HCT116 (cell line): Measurements from ENCODE around the gene BRK1. TPM values are rescaled to one million over a fixed set of nuclear protein-coding genes. Genes with fewer than 3 reads are reported as not detected.
"Not testable (repeated sequence)": the region's sequence is repeated elsewhere in the genome, so short reads cannot be mapped to it uniquely, and the experiment has no call there.

Experiments used
- ATAC-seq: fragments of 200-7000 bp; cut with Tn5 transposase; 2 replicates; pipeline ENCODE4 v1.9.1; 2020; ENCODE audit warnings: mild to moderate bottlenecking, moderate library complexity
- BruUV-seq: library from RNA; stranded (reverse); fragments of 400-500 nt; replicated peaks from 2 replicates; lab custom pipeline; 2021; lab: Mats Ljungman, UMichigan
- CTCF ChIA-PET: fragments of 300-600 bp; sonication (Branson Sonifier 250); formaldehyde crosslinking; loops from one replicate; lab custom pipeline; 2021; ENCODE audit warnings: antibody characterized with exemption; lab: Charles Lee
- POLR2A ChIA-PET: fragments of 300-600, 350-600 bp; sonication (Branson Sonifier 250); formaldehyde crosslinking; loops from one replicate; lab custom pipeline; 2021; ENCODE audit warnings: antibody characterized with exemption; lab: Charles Lee
- RAD21 ChIA-PET, 2 experiments: fragments of 300-600 bp; sonication (Branson Sonifier 250); formaldehyde crosslinking; loops; one replicate each; lab custom pipeline; 2023; ENCODE audit warnings: low total read pairs in 2 of 2; ENCODE audit not compliant: uncharacterized antibody in 2 of 2, unreplicated experiment in 2 of 2, low non-redundant PET in 1 of 2; lab: Charles Lee
- DNase-seq: peaks from one replicate; pipeline ENCODE4 v3.0.0-alpha.2; 2010; ENCODE audit warnings: low read depth, low spot score
- H2AFZ ChIP-seq: fragments of 200-600 bp; shearing (Covaris generic), sonication (generic); 2 replicates; pipeline ENCODE4 v1.6.1; 2017; ENCODE audit warnings: low read depth, mixed run types, mixed read lengths, antibody characterized with exemption, low read length; ENCODE audit not compliant: poor library complexity, severe bottlenecking
- H3K27ac ChIP-seq: 2 replicates; pipeline ENCODE4 v1.5.1; 2012; ENCODE audit warnings: low read depth, low read length
- H3K27me3 ChIP-seq: fragments of 200-600 bp; sonication (generic); 2 replicates; pipeline ENCODE4 v1.6.1; 2016; ENCODE audit warnings: mixed run types, low read length, mixed read lengths; ENCODE audit not compliant: insufficient read depth
- H3K36me3 ChIP-seq, 2 experiments: fragments of 200-500 bp in 1 of 2; fragments of 200-600 bp in 1 of 2; sonication (Bioruptor generic) in 1 of 2; sonication (generic) in 1 of 2; 2 replicates each; pipeline versions ENCODE4 v1.5.1 to v1.6.1; 2014 to 2016; ENCODE audit warnings: low read length in 2 of 2, inconsistent platforms in 1 of 2, mixed read lengths in 1 of 2, mixed run types in 1 of 2; ENCODE audit not compliant: insufficient read depth in 2 of 2, control insufficient read depth in 1 of 2
- H3K4me1 ChIP-seq, 2 experiments: fragments of 200-600 bp in 1 of 2; sonication (generic) in 1 of 2; 2 replicates each; pipeline versions ENCODE4 v1.5.1 to v1.6.1; 2012 to 2017; ENCODE audit warnings: low read length in 2 of 2, inconsistent platforms in 1 of 2, mild to moderate bottlenecking in 1 of 2, mixed read lengths in 1 of 2, mixed run types in 1 of 2, moderate library complexity in 1 of 2; ENCODE audit not compliant: insufficient read depth in 2 of 2, control insufficient read depth in 1 of 2
- H3K4me2 ChIP-seq: fragments of 200-600 bp; sonication (generic); 2 replicates; pipeline ENCODE4 v1.6.1; 2017; ENCODE audit warnings: mixed run types, low read length, mixed read lengths
- H3K4me3 ChIP-seq, 2 experiments: fragments of 200-600 bp in 1 of 2; sonication (generic) in 1 of 2; replicated peaks in 1 of 2; 2 replicates each; pipeline ENCODE4 v1.5.1; 2011 to 2016; ENCODE audit warnings: low read length in 2 of 2, control low read depth in 1 of 2, low read depth in 1 of 2, mild to moderate bottlenecking in 1 of 2, mixed read lengths in 1 of 2, mixed run types in 1 of 2
- H3K79me2 ChIP-seq: fragments of 200-600 bp; sonication (generic); 2 replicates; pipeline ENCODE4 v1.6.1; 2017; ENCODE audit warnings: mild to moderate bottlenecking, mixed run types, low read length, moderate library complexity, mixed read lengths; ENCODE audit not compliant: insufficient read depth
- H3K9ac ChIP-seq: fragments of 200-600 bp; sonication (generic); 2 replicates; pipeline ENCODE4 v1.6.1; 2016; ENCODE audit warnings: low read length, mixed read lengths
- H3K9me2 ChIP-seq: fragments of 200-600 bp; sonication (generic), shearing (Covaris generic); 2 replicates; pipeline ENCODE4 v1.6.1; 2017; ENCODE audit warnings: mixed run types, mild to moderate bottlenecking, moderate library complexity; ENCODE audit not compliant: insufficient read depth
- H3K9me3 ChIP-seq, 2 experiments: fragments of 200-500 bp in 1 of 2; fragments of 200-600 bp in 1 of 2; sonication (Bioruptor generic) in 1 of 2; sonication (generic) in 1 of 2; 2 replicates each; pipeline ENCODE4 v1.6.1; 2014 to 2017; ENCODE audit warnings: low read length in 2 of 2, mixed read lengths in 2 of 2, inconsistent platforms in 1 of 2, low read depth in 1 of 2, mild to moderate bottlenecking in 1 of 2, mixed run types in 1 of 2, moderate library complexity in 1 of 2; ENCODE audit not compliant: control insufficient read depth in 1 of 2, insufficient read depth in 1 of 2
- H4K20me1 ChIP-seq: fragments of 200-600 bp; sonication (generic), shearing (Covaris generic); 2 replicates; pipeline ENCODE4 v1.6.1; 2017; ENCODE audit warnings: mixed run types, mild to moderate bottlenecking, moderate library complexity; ENCODE audit not compliant: insufficient read depth
- CBX3 ChIP-seq: IDR thresholded peaks from 2 replicates; pipeline ENCODE4 v1.6.1; 2012; ENCODE audit warnings: low read depth
- CTCF ChIP-seq, 3 experiments: fragments of 200-600 bp in 1 of 3; sonication (generic) in 1 of 3; IDR thresholded peaks in 2 of 3; conservative IDR thresholded peaks in 1 of 3; 2 replicates each; pipeline ENCODE4 v1.5.1; 2012 to 2017; ENCODE audit warnings: low read depth in 2 of 3, low read length in 2 of 3, antibody characterized with exemption in 1 of 3, borderline replicate concordance in 1 of 3, control low read depth in 1 of 3, mild to moderate bottlenecking in 1 of 3, mixed read lengths in 1 of 3, mixed run types in 1 of 3, moderate library complexity in 1 of 3; ENCODE audit not compliant: insufficient read depth in 1 of 3
- JUND ChIP-seq: IDR thresholded peaks from 2 replicates; pipeline ENCODE4 v1.6.1; 2012
- POLR2A ChIP-seq: IDR thresholded peaks from 2 replicates; pipeline ENCODE4 v1.7.0; 2011; ENCODE audit warnings: borderline replicate concordance; ENCODE audit not compliant: insufficient read depth, insufficient read length; ENCODE audit errors: extremely low read depth
- POLR2AphosphoS5 ChIP-seq: IDR thresholded peaks from 2 replicates; pipeline ENCODE4 v1.6.1; 2011; ENCODE audit warnings: mild to moderate bottlenecking, low read depth, low read length, moderate library complexity
- ZNF274 ChIP-seq: fragments of 200-500 bp; sonication (Bioruptor generic); IDR thresholded peaks from 2 replicates; pipeline ENCODE4 v1.6.1; 2014; ENCODE audit warnings: mild to moderate bottlenecking, low read depth, low read length, inconsistent platforms
- intact Hi-C: fragments of 100-400 bp; cut with micrococcal nuclease; formaldehyde crosslinking; loops from 2 replicates; pipeline ENCODE4 v1.10.0; 2022
- total RNA-seq: library from RNA; stranded (reverse); gene quantifications from one replicate; pipeline ENCODE4 v1.2.1, GENCODE V29; 2021; ENCODE audit not compliant: unreplicated experiment

Gene BRK1
- total RNA-seq, 1 experiment from 2014 or later = 93.4 TPM

DNA sequence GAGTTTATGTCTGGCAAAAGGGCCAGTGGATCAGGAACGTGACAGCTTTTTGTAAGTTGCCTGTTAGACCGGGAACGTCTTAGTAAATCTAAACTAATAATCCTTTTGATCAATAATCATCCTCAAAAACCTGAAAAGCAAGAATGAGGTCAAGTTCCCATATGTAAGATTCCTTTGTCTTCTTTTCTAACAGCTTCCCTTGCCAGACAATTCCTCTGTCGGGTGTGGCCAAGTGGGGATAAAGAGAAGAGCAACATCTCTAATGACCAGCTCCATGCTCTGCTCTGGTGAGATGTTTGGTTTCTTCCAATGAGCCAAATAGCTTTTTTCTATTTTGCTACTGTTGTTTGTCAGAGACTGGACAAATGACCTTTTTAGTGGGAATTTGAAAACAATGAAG, 27.2 kb upstream of the BRK1 start:
- Histone ChIP-seq H3K79me2 (no peaks in the 10 kb centered on the region), H3K27me3 (no peaks in the 10 kb centered on the region), H3K9ac (no peak overlapping the region), H3K36me3 (peaks cover 31 to 62% of the 10 kb centered on the region in 2 experiments), H3K4me1 (peaks cover 0 to 3% of the 10 kb centered on the region in 2 experiments; a peak in 1 of 4 replicates), H3K27ac (no peak overlapping the region), H4K20me1 (no peaks in the 10 kb centered on the region)
- ChIA-PET POLR2A (no interaction called here), CTCF (no interaction called here)
- BruUV-seq = no TSS peak
- no peak for TF ChIP-seq POLR2A
- TF ChIP-seq ZNF274 = no peak
- no peak for TF ChIP-seq POLR2AphosphoS5
- no peak for TF ChIP-seq JUND
- no peak for TF ChIP-seq CBX3
- TF ChIP-seq, all 23 proteins: peak for 0
- Histone ChIP-seq H3K9me3 (no peaks in the 10 kb centered on the region), H2AFZ (no peak overlapping the region), H3K9me2 (no peaks in the 10 kb centered on the region), H3K4me2 (no peak overlapping the region), H3K4me3 (no peak overlapping the region)
- DNase-seq = no peak
- RAD21 ChIA-PET = no interaction called here
- no peak for ATAC-seq
- intact Hi-C loops = no loop called here

GRCh38 chr3:10090179-10090578, 25.3 kb upstream of the BRK1 start:
- peaks cover 28 to 62% of the 10 kb centered on the region in 2 experiments for H3K36me3 ChIP-seq
- CTCF ChIA-PET = no interaction called here
- H3K9ac ChIP-seq = no peak overlapping the region
- H3K4me1 ChIP-seq = peaks cover 0 to 3% of the 10 kb centered on the region in 2 experiments; a peak in 1 of 4 replicates
- no peaks in the 10 kb centered on the region for H4K20me1 ChIP-seq
- no peak for DNase-seq
- no peak overlapping the region for H2AFZ ChIP-seq
- no peaks in the 10 kb centered on the region for H3K27me3 ChIP-seq
- RAD21 ChIA-PET = no interaction called here
- H3K9me2 ChIP-seq = no peaks in the 10 kb centered on the region
- H3K4me2 ChIP-seq = no peak overlapping the region
- H3K4me3 ChIP-seq = no peak overlapping the region
- BruUV-seq = no TSS peak
- no peaks in the 10 kb centered on the region for H3K79me2 ChIP-seq
- intact Hi-C loops = no loop called here
- no peak for TF ChIP-seq CTCF (IDR thresholded peaks at IDR 0.05 in 2 of 3, conservative IDR thresholded peaks at IDR 0.05 in 1 of 3; ENCODE audit: borderline replicate concordance in 1 of 3, insufficient read depth in 1 of 3, low read depth in 2 of 3, low read length in 2 of 3)
- no peak for TF ChIP-seq POLR2A
- no peak for TF ChIP-seq POLR2AphosphoS5
- POLR2A ChIA-PET = no interaction called here
- H3K9me3 ChIP-seq = no peaks in the 10 kb centered on the region
- ATAC-seq = no peak
- no peak overlapping the region for H3K27ac ChIP-seq

- H3K9me2 ChIP-seq, H3K9ac ChIP-seq, intact Hi-C loops, H3K4me1 ChIP-seq, BruUV-seq, DNase-seq, H2AFZ ChIP-seq, CTCF ChIA-PET, H3K27me3 ChIP-seq, H3K27ac ChIP-seq, RAD21 ChIA-PET, ATAC-seq, H3K4me3 ChIP-seq, POLR2A ChIA-PET, H3K79me2 ChIP-seq, H3K4me2 ChIP-seq, H4K20me1 ChIP-seq, H3K9me3 ChIP-seq: not testable (repeated sequence)
- peaks cover 27 to 60% of the 10 kb centered on the region in 2 experiments for H3K36me3 ChIP-seq
Observed at GRCh38 chr3:10090774-10091173, 24.7 kb upstream of the BRK1 start.
